ENCODE data around the gene MAPK13.

The MAPK13 gene

GRCh38 chr6:36149476-36149875 is 19.2 kb downstream of the MAPK13 start:
- no peak for DNase-seq (ENCODE audit: low read depth in 2 of 2)

DNA sequence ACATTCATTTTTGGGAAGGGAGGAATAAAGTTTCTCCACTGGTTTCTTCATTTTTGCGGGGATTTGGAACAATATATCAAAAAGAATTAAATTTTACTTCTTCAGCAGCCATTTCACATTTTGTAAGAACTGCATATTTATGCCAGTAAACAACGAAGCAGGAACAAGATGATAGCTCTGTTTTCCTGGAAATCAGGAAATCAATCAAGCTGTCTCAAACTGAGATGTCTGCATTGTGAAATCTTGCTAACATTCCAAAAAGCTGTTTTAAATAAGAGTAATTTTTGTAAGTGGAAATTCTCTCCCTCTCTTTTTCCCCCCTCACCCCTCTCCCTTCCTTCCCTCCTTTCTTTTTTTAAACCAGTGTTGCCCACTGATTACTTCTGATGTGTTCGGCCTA is 20.0 kb downstream of the MAPK13 start:
- DNase-seq (ENCODE audit: low read depth in 2 of 2): no peak

DNA sequence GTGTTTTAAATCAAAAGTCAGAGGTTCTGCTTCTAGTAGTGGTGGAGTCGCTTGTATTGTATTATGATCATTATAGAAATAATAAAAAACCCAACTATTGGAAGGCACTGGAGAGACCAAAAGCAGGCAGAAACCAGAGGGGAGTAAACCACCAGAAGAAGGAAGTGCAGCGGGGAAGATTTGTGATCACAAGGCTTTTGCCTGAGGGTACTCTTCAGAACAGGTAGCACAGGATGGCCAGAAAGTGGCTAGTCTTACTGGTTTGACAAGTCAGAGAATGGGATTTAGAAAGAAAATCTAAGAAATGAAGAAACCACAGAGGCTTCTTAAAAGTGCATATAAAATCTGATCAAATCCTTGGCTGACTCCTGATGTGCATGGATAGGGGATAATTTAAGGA is 24.0 kb downstream of the MAPK13 start:
- DNase-seq (ENCODE audit: low read depth in 2 of 2): no peak

DNA sequence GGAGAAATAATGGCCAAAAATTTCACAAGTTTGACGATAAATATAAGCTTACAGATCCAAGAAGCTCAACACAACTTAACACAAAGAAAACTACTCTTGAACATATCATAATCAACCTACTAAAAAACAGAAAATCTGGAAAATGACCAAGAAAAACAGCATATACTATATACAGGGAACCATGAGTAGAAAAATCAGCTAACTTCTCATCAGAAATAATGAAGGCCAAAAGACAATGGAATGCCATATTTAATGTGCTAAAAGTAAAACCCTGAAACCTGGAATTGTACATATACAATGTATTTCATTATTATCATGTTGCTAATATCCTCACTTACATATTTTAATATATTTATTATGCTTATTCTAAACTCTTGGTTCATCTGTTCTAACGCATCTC is 25.3 kb downstream of the MAPK13 start:
- no peak for DNase-seq (ENCODE audit: low read depth in 2 of 2)

DNA sequence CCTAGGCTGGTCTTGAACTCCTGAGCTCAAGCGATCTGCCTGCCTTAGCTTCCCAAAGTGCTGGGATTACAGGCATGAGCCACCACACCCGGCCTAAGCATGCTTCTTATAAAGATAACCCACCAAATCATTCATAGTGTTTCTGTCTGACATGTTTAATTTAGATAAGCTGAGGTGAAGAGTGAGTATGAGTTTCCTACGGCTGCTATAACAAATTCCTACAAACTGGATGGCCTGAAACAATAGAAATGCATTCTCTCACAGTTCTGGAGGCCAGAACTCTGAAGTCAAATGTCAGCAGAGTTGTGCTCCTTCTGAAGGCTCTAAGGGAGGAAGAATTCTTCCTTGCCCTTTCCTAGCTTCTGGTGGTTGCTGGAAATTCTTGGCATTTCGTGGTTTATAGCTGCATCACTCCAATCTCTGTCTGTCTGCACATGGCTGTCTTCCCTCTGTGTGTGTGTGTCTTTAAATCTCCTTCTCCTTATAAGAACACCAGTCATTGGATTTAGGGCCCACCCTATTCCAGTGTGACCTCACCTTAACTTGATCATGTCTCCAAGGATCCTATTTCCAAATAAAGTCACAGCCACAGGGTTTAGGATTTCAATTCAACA is 29.9 kb downstream of the MAPK13 start:
- DNase-seq (ENCODE audit: low read depth in 2 of 2): no peak

DNA sequence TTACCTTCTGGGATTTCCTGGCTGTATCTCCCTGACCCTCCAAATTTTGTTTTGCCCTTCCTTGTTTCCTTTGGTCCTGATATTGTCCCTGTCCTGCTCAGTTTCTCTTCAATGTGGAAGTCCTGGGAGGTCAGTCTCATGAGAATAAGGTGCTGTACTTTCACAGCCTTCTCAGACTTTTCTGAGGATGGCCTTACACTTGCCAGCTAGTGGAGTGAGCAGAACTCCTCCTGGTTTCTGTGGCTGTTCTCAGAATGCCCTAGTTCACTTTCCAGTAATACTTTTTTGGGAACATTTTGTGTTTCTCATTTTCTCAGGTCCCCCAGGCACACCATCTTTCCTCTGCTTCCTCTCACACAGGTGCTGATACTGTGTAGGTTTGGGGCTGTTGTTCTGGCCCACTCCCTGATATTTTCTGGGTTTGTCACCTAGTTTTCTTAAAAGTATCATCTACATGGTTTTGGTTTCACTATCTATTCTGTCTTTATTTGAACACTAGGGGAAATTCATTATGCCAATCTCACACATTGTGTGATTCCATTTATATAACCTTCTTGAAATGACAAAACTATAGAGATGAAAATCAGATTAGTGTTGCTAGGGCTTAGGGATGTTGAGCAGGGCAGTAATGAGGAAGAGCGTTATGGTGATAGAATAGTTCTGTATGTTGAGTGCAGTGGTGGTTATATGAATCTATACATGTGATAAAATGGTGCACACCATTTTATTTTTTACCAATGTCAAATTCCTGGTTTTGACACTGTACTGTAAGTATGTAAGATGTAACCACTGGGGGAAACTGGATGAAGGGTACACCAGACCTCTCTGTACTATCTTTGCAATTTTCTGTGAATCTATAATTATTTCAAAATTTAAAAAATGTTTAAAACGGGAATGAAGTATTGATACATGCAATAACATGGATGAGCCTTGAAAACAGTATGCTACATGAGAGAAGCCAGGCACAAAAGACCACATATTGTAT is 39.0 kb downstream of the MAPK13 start:
- no peak for DNase-seq (ENCODE audit: low read depth in 2 of 2)

DNA sequence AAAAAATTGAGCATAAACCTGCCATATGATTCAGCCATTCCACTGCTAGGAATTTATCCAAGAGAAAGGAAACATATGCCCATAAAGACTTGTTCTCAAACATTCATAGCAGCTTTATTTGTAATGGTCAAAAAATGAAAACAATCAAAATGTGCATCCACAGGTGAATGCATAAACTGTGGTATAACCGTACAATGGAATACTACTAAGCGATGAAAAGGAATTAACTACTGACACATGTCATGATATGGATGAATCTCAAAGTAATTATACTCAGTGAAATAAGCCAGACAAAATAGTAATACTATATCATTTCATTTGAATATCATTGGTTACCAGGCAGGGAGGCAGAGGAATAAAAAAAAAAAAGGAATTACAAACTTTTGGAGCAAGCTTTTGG is 40.4 kb downstream of the MAPK13 start:
- no peak for DNase-seq (ENCODE audit: low read depth in 2 of 2)

DNA sequence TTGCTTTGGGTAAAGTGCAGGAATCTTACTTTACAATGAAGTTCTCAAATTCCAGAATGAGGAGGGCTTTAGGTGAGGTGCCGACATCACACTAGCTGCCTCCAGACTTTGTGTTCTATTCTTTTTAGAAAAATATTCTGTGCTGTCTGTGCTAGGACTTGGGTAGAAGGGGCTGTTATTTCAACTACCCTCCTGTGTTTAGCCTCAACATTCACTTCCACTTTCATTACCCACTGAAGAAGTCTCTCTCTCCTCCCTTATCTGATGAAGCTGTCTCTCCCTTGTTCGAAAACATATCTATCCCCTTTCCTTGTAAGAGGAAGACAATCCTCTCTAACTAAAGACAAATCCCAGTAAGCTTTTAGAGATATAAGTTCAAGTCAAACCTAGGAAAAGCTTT is 41.3 kb downstream of the MAPK13 start:
- no peak for DNase-seq (ENCODE audit: low read depth in 2 of 2)

DNA sequence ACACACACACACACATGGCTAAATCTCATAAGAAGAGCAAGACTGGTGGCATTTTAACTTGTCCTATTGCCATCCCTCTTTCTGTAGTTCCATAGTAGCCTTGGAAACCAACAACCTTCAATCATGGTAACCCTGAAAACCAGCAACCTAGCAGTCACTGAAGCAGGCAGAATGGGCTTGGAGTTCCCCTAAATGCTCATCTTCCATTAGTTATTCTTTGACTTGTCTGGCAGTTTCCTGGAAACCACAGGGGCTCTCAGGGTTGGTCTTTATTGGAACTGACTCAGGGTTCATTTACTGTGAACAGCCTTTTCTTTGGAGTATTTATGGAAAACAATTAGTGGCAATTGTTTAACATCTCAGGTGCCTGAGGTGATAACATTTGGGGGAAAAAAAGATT is 46.9 kb downstream of the MAPK13 start:
- DNase-seq (ENCODE audit: low read depth in 2 of 2): no peak

GRCh38 chr6:36178544-36178943 is 48.2 kb downstream of the MAPK13 start:
- DNase-seq (ENCODE audit: low read depth in 2 of 2): no peak

- no peak for DNase-seq (ENCODE audit: low read depth in 2 of 2)
Measured at GRCh38 chr6:36180126-36180525, 49.8 kb downstream of the MAPK13 start.

DNA sequence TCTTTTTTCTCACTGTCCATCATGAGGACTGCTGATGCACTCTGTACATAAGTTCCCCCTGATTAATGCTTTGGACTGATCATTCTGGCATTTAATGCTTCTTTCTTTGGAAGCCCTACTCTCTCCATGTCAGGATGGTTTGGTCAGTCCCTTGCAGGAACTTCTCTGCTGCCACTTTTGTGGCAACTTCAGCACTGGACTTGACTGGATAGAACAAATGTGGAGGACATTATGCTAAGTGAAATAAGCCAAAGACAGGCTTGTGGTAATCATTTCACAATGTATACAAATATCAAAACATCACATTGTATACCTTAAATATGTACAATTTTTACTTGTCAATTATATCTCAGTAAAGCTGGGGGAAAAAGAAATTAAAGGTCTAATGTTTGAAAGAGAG is 54.0 kb downstream of the MAPK13 start:
- DNase-seq (ENCODE audit: low read depth in 2 of 2): no peak

- DNase-seq (ENCODE audit: low read depth in 2 of 2): no peak
Measured at GRCh38 chr6:36186199-36186598, 55.9 kb downstream of the MAPK13 start.

- DNase-seq (ENCODE audit: low read depth in 2 of 2): no peak
Measured at GRCh38 chr6:36187446-36187845, 57.1 kb downstream of the MAPK13 start.

Data from stimulated activated CD4-positive, alpha-beta T cell treated with anti-CD3 and anti-CD28 coated beads, Interleukin-4, amount 100 ng/mL, for 48 hours (primary cell).